ENCODE data around the gene IL23R. TPM values are rescaled to one million over a fixed set of nuclear protein-coding genes. Genes with fewer than 3 reads are reported as not detected.

The IL23R gene
- total RNA-seq, 1 experiment from 2014 or later: not detected

DNA sequence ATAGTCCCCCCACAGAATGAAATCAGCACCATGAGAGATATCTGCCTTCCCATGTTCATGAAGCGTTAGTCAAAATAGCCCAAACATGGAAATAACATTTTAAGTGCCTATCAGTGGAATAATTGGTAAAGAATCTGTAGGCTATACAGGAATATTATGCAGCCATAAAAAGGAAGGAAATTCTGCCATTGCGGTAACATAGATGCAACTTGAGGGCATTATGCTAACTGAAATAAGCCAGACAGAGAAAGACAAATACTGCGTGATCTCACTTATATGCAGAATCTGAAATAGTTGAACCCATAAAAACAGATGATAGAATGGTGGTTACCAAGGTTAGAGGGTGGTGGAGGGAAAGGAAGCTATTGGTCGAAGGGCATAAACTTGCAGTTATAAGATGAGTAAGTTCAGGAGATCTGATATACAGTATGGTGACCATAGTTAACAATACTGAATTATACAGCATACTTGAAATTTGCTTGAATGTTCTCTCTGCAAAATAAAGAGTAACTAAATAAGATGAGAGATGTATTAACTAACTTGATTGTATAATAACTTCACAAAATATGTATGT lies 699 bp upstream of the IL23R start:
- H3K9me3 ChIP-seq (replicated peaks): no peaks in the 10 kb centered on the region
- no peak overlapping the region for H3K27ac ChIP-seq
- H3K4me1 ChIP-seq (replicated peaks): no peaks in the 10 kb centered on the region
- H3K4me3 ChIP-seq: no peak overlapping the region
- no peak for DNase-seq (ENCODE audit: low read depth in 1 of 2, low spot score in 2 of 2)
- no peaks in the 10 kb centered on the region for H3K36me3 ChIP-seq
- H3K27me3 ChIP-seq (replicated peaks): no peaks in the 10 kb centered on the region

DNA sequence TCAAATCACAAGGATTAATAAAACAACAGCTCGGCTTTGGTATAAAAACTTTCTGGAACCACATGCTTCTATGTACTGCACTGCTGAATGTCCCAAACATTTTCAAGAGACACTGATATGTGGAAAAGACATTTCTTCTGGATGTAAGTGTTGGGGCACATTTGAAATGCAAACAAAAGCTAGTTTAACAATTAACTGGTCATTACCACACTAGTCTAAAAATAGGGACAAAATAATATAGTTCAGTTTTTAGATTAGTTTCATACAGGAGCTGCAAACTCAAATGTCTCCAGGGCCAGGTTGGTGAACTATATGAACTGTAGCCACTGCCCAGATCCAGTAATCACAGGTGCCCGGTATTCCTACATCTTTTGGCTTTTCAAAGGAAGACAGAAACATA lies 3.2 kb downstream of the IL23R start:
- Histone ChIP-seq H3K4me3 (no peak overlapping the region), H3K36me3 (no peaks in the 10 kb centered on the region), H3K27ac (no peak overlapping the region), H3K9me3 (replicated peaks) (no peaks in the 10 kb centered on the region), H3K27me3 (replicated peaks) (0 out of 2 replicates have a peak, but pooled peaks cover 4% of the 10 kb centered on the region), H3K4me1 (replicated peaks) (no peaks in the 10 kb centered on the region)
- DNase-seq (ENCODE audit: low read depth in 1 of 2, low spot score in 2 of 2): no peak

DNA sequence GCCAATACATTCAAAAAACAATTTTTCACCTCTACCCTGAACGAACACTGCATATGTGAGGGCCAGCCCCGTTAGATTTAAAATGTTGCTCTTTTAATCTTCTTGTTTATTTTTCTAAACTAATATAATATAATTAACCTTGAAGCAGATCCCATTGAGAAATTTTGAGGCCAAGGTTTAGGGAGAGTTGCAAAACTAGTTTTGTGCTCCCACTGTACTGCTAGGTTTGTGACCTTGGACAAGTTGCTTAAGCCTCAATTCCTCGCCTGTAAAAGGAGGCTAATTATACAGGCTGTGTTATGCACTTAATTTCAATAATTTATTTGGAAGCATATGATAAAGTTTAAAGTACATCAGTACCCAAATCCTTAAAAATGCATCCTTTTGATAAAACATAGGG lies 3.7 kb downstream of the IL23R start:
- no peak overlapping the region for H3K4me3 ChIP-seq
- no peak for DNase-seq (ENCODE audit: low read depth in 1 of 2, low spot score in 2 of 2)
- H3K27ac ChIP-seq: no peak overlapping the region
- H3K4me1 ChIP-seq (replicated peaks): no peaks in the 10 kb centered on the region
- no peaks in the 10 kb centered on the region for H3K9me3 ChIP-seq (replicated peaks)
- H3K27me3 ChIP-seq (replicated peaks): 0 out of 2 replicates have a peak, but pooled peaks cover 4% of the 10 kb centered on the region
- H3K36me3 ChIP-seq: no peaks in the 10 kb centered on the region

DNA sequence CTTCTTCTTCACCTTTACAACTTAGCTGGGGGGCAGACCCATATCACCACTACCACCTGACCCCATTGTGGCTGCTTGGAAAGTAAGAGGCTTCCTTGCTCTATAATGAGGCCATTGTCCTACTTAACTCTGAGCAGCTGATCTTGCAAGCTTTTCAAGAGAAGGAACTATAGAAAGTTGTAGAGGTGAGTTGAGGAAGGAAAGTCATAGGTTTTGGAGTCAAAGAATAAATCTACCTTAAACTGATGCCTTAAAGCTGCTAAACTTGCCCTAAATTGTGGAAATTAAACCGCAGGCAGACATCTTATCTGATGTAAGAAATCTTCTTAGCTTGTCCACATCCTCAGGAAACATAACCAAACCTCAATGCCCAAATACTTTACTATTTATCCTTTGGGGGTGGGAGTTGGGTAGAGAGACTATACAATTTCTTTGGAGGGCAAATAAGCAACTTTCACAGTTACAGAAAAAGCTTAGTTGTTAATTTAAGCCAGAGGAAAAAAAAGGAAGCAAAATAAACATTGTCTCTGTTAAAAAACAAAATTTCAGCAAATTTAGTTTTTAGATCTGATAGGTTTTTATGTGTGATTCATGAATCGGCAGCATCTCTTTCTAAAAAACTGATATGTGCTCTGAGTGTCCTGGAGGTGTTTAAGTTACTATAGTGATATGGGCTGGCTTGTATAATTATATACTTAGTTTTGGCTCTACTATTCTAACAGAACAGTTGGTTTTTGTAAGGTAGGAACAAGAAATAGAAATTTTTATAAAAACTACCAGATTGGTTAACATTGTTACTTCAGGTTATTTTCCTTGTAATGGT lies 4.7 kb downstream of the IL23R start:
- no peak for DNase-seq (ENCODE audit: low read depth in 1 of 2, low spot score in 2 of 2)
- H3K27ac ChIP-seq: no peak overlapping the region
- no peaks in the 10 kb centered on the region for H3K9me3 ChIP-seq (replicated peaks)
- no peaks in the 10 kb centered on the region for H3K36me3 ChIP-seq
- 0 out of 2 replicates have a peak, but pooled peaks cover 4% of the 10 kb centered on the region for H3K27me3 ChIP-seq (replicated peaks)
- H3K4me1 ChIP-seq (replicated peaks): no peaks in the 10 kb centered on the region
- no peak overlapping the region for H3K4me3 ChIP-seq

DNA sequence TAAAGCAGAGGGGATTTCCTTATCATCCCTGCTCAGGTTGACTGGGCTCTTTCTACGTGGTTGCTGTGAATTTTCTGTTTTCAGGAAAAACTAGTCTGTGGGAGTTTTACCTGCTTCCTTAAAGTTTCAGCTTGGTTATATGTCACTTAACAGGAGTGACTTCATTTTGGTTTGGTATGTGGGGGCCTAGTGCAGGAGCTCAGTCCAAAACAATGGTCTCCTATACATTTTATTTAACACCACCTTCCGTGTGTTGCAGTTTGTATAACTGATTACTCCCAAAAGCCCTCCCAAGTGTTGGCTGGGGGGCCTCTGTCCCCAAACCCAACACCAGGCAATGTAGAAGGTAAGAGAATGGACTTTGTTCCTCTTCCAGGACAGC lies 5.3 kb downstream of the IL23R start:
- Histone ChIP-seq H3K4me1 (replicated peaks) (no peaks in the 10 kb centered on the region), H3K9me3 (replicated peaks) (no peaks in the 10 kb centered on the region), H3K36me3 (no peaks in the 10 kb centered on the region), H3K27ac (no peak overlapping the region), H3K27me3 (replicated peaks) (0 out of 2 replicates have a peak, but pooled peaks cover 4% of the 10 kb centered on the region), H3K4me3 (no peak overlapping the region)
- no peak for DNase-seq (ENCODE audit: low read depth in 1 of 2, low spot score in 2 of 2)

DNA sequence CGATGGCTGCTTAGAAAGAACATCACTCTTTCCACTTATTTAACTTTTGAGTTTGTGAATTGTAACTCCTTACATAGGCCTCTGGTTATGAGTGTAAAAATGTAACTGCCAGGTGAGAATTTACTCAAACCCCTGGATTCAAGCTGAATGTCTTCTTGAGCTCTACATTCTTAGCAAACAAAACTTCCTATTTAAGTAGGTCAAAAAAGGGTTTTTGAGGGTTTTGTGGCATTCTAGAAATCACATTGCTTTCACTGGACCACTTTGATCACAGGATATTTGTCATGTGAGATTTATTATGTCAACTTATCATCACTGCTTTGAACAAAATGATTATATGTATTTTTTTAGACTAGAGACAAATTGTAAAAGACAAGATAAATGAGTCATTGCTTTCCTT lies 5.7 kb downstream of the IL23R start:
- H3K27ac ChIP-seq: no peak overlapping the region
- no peaks in the 10 kb centered on the region for H3K9me3 ChIP-seq (replicated peaks)
- 0 out of 2 replicates have a peak, but pooled peaks cover 4% of the 10 kb centered on the region for H3K27me3 ChIP-seq (replicated peaks)
- H3K4me3 ChIP-seq: no peak overlapping the region
- H3K36me3 ChIP-seq: no peaks in the 10 kb centered on the region
- no peak for DNase-seq (ENCODE audit: low read depth in 1 of 2, low spot score in 2 of 2)
- no peaks in the 10 kb centered on the region for H3K4me1 ChIP-seq (replicated peaks)

DNA sequence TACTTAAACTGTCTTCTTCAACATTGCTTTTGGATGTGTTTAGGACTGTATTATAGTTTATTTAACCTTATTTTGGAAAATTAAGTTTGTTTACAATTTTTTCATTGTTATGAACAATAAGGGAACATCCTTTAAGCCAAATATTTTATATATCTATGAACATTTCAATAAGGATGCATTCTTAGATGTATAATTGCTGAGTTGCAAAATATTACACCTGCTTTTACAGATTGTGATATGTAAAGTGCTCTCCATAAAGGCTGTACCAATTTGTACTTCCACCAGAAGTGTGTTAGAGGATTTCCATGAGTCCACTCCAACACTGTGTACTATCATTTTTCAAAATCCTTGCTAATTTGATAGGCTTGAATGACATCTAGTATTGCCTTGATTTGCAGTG lies 7.7 kb downstream of the IL23R start:
- H3K27ac ChIP-seq: no peak overlapping the region
- 0 out of 2 replicates have a peak, but pooled peaks cover 4% of the 10 kb centered on the region for H3K27me3 ChIP-seq (replicated peaks)
- no peak for DNase-seq (ENCODE audit: low read depth in 1 of 2, low spot score in 2 of 2)
- no peaks in the 10 kb centered on the region for H3K9me3 ChIP-seq (replicated peaks)
- H3K4me1 ChIP-seq (replicated peaks): no peaks in the 10 kb centered on the region
- H3K36me3 ChIP-seq: no peaks in the 10 kb centered on the region
- no peak overlapping the region for H3K4me3 ChIP-seq

DNA sequence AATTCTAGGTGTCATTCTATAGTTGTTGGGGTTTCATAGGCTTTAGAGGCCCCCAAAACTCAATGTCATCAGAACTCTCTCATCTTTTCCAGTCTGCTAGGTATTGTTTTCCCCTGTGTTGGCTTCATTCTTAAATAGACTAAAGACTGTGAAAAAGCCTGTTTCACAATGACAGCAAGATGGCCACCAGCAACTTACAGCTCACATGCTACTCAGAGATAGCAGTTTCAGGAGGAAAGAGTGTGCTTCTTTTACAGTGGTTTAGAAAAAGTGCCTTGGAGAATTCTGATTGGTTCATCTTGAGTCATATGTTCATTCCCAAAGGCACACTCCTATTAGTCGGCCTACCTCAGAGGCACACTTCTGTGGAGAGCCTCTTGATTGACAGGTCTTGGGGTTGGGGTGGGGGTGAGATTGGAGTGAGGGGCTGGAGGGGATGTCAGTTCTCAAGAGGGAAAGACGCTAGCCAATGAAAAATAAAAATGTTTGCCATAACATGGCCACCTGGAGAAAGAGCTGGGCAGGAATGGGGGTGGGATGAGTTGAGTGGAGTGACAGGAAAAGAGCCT lies 8.5 kb downstream of the IL23R start:
- 0 out of 2 replicates have a peak, but pooled peaks cover 4% of the 10 kb centered on the region for H3K27me3 ChIP-seq (replicated peaks)
- no peak overlapping the region for H3K4me3 ChIP-seq
- no peaks in the 10 kb centered on the region for H3K4me1 ChIP-seq (replicated peaks)
- no peak for DNase-seq (ENCODE audit: low read depth in 1 of 2, low spot score in 2 of 2)
- no peaks in the 10 kb centered on the region for H3K36me3 ChIP-seq
- H3K9me3 ChIP-seq (replicated peaks): no peaks in the 10 kb centered on the region
- H3K27ac ChIP-seq: no peak overlapping the region

DNA sequence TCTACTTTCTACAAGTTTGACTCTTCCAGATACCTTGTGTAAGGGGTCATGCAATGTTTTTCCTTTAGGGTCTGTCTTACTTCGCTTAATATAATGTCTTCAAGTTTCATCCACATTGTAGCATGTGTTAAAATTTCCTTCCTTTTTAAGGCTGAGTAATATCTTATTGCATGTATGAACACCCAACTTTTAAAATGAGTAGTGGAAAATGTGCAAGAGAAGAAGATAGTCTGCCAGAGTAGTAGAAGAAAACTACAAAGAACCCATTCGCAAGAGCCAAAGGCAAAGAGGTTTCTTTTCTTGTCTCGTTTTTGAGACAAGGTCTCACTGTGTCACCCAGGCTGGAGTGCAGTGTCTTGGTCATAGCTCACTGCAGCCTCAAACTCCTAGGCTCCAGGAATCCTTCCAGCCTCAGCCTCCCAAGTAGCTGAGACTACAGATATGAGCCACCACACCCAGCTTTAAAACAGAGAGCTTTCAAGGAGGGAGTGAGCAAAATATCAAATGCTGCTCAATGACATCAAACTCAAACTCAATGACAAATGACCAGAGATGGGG lies 9.4 kb downstream of the IL23R start:
- Histone ChIP-seq H3K9me3 (replicated peaks) (no peaks in the 10 kb centered on the region), H3K4me1 (replicated peaks) (no peaks in the 10 kb centered on the region), H3K36me3 (no peaks in the 10 kb centered on the region), H3K27me3 (replicated peaks) (0 out of 2 replicates have a peak, but pooled peaks cover 4% of the 10 kb centered on the region), H3K27ac (no peak overlapping the region), H3K4me3 (no peak overlapping the region)
- DNase-seq (ENCODE audit: low read depth in 1 of 2, low spot score in 2 of 2): no peak

DNA sequence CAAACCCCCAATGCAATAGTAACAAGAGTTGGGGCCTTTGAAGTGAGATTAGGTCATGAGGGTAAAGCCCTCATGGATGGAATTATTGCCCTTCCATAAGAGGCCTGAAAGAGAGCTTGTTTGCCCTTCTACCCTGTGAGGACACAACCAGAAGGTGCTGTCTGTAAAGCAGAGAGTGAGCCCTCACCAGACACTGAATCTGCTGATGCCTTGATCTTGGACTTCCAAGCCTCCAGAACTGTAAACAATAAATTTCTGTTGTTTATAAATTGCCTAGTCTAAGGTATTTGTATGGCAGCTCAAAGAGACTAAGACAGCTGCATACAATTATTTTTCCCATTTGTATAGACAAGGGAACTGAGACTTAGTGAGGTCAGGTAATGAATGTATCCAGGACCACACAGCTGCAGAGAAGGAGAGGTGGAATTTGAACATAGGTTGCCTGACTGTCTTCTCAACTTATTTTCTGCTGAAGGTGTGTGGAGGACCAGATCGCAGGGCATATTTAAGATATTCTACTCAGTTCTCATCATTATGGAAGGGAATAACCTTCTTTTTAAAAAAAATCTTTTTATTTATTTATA lies 18.7 kb downstream of the IL23R start:
- Histone ChIP-seq H3K4me3 (no peak overlapping the region), H3K27me3 (replicated peaks) (no peaks in the 10 kb centered on the region), H3K9me3 (replicated peaks) (no peaks in the 10 kb centered on the region), H3K27ac (no peak overlapping the region), H3K36me3 (no peaks in the 10 kb centered on the region), H3K4me1 (replicated peaks) (no peaks in the 10 kb centered on the region)
- DNase-seq (ENCODE audit: low read depth in 1 of 2, low spot score in 2 of 2): no peak

DNA sequence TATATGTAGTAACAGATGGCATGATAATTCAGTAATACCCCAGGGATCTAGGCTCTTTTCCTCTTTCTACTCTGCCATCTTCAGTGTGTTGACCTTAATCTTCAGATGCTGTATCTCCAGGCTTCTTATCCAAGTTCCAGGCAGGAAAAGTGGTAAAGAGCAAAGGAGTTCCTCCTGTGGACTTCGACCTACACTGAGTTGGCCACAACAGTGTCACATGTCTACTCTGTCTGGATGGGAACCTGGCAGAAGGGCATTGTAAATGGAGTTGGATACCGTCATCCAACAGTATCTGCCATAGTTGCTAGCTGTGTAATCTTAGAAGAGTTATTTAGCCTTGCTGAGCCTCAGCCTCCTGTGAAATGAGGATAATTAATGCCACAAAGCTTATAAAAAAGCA lies 21.9 kb downstream of the IL23R start:
- no peaks in the 10 kb centered on the region for H3K36me3 ChIP-seq
- H3K4me1 ChIP-seq (replicated peaks): no peaks in the 10 kb centered on the region; the same call in 1 of the 2 replicates
- no peaks in the 10 kb centered on the region for H3K9me3 ChIP-seq (replicated peaks)
- no peak overlapping the region for H3K27ac ChIP-seq
- no peak for DNase-seq (ENCODE audit: low read depth in 1 of 2, low spot score in 2 of 2)
- no peak overlapping the region for H3K4me3 ChIP-seq
- H3K27me3 ChIP-seq (replicated peaks): no peaks in the 10 kb centered on the region

DNA sequence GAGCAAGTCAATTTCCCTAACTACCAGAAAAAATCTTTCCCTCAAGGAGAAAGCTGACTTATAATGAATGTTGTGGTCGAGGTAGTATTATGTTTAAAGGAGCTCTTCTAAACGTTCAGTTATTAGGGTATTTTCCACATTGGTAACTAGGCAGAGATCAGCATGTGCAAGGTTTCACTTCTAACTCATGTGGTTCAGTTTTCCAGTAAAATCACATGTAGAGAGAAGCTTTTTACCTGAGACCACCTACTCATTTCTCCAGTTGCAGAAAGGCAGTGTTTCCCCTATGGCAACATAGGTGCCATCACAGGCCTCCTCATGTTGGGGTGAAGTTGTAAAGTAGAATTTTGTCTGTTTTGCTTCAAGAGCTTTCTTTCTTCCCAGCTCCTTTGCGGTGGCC lies 23.7 kb downstream of the IL23R start:
- no peak overlapping the region for H3K27ac ChIP-seq
- no peaks in the 10 kb centered on the region for H3K9me3 ChIP-seq (replicated peaks)
- no peak for DNase-seq (ENCODE audit: low read depth in 1 of 2, low spot score in 2 of 2)
- no peaks in the 10 kb centered on the region for H3K36me3 ChIP-seq
- H3K4me1 ChIP-seq (replicated peaks): no peaks in the 10 kb centered on the region; the same call in 1 of the 2 replicates
- no peaks in the 10 kb centered on the region; the same call in 1 of the 2 replicates for H3K27me3 ChIP-seq (replicated peaks)
- H3K4me3 ChIP-seq: no peak overlapping the region

DNA sequence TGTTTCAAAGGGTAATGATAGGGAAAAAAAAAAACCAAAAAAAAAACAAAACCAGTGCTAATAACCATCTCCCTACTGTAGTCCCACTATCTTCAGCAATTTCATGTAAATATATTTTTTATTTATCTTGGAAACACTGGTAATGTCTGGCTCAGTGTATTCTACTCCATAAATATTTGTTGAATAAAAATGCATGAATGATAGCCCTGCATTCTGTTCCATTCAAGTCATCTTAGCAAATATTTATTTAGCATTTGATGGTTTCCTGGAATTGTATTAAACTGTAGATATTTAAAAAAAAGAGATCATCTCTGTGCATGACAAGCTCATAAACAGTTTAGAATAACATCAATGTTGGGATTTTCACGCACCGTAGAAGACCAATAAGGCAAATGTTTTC lies 24.2 kb downstream of the IL23R start:
- H3K27ac ChIP-seq: no peak overlapping the region
- no peak for DNase-seq (ENCODE audit: low read depth in 1 of 2, low spot score in 2 of 2)
- no peaks in the 10 kb centered on the region for H3K9me3 ChIP-seq (replicated peaks)
- H3K4me1 ChIP-seq (replicated peaks): no peaks in the 10 kb centered on the region; the same call in 1 of the 2 replicates
- no peak overlapping the region for H3K4me3 ChIP-seq
- H3K27me3 ChIP-seq (replicated peaks): no peaks in the 10 kb centered on the region; the same call in 1 of the 2 replicates
- no peaks in the 10 kb centered on the region for H3K36me3 ChIP-seq

All from SJSA1 (cell line).